MCF 10A (cell line): ENCODE data around the gene ACMSD. TPM values are rescaled to one million over a fixed set of nuclear protein-coding genes. Genes with fewer than 3 reads are reported as not detected.

Source experiments
- Bru-seq: library from RNA; stranded (reverse); fragments of 400-500 nt; gene quantifications from one replicate; lab custom pipeline; 2021; lab: Mats Ljungman, UMichigan
- BruChase-seq, 2 experiments: library from RNA; stranded (reverse); fragments of 400-500 nt; gene quantifications; one replicate each; lab custom pipeline; 2021; lab: Mats Ljungman, UMichigan
- BruUV-seq: library from RNA; stranded (reverse); fragments of 400-500 nt; replicated peaks from 2 replicates; lab custom pipeline; 2021; lab: Mats Ljungman, UMichigan
- CTCF ChIA-PET: fragments of 300-600 bp; sonication (Branson Sonifier 250); formaldehyde crosslinking; extraction: SDS; loops from one replicate; lab custom pipeline; 2021; ENCODE audit warnings: antibody characterized with exemption, inconsistent platforms; lab: Yijun Ruan, JAX
- POLR2A ChIA-PET: fragments of 300-600, 350-650 bp; sonication (Branson Sonifier 250); formaldehyde crosslinking; extraction: SDS; loops from one replicate; lab custom pipeline; 2020; ENCODE audit warnings: antibody characterized with exemption, inconsistent platforms; lab: Yijun Ruan, JAX
- DNase-seq: peaks from one replicate; pipeline ENCODE4 v3.0.0-alpha.2; 2018; ENCODE audit not compliant: unreplicated experiment
- H3K27ac Mint-ChIP-seq: one replicate; pipeline ENCODE4 v1.8.0; 2022; ENCODE audit warnings: mild to moderate bottlenecking, low read depth, mixed read lengths; ENCODE audit not compliant: unreplicated experiment
- H3K27me3 Mint-ChIP-seq: one replicate; pipeline ENCODE4 v1.8.0; 2022; ENCODE audit warnings: mixed read lengths; ENCODE audit not compliant: insufficient read depth, unreplicated experiment
- H3K36me3 Mint-ChIP-seq: one replicate; pipeline ENCODE4 v1.8.0; 2022; ENCODE audit warnings: mild to moderate bottlenecking, moderate library complexity, mixed read lengths; ENCODE audit not compliant: insufficient read depth, unreplicated experiment
- H3K4me1 Mint-ChIP-seq: one replicate; pipeline ENCODE4 v1.8.0; 2022; ENCODE audit warnings: mixed read lengths; ENCODE audit not compliant: insufficient read depth, unreplicated experiment
- H3K4me3 Mint-ChIP-seq: one replicate; pipeline ENCODE4 v1.8.0; 2022; ENCODE audit warnings: mild to moderate bottlenecking, moderate library complexity, mixed read lengths; ENCODE audit not compliant: unreplicated experiment
- H3K9me3 Mint-ChIP-seq: one replicate; pipeline ENCODE4 v1.8.0; 2022; ENCODE audit warnings: mixed read lengths; ENCODE audit not compliant: unreplicated experiment
- intact Hi-C: fragments of 100-400 bp; cut with micrococcal nuclease; formaldehyde crosslinking; loops from 2 replicates; pipeline ENCODE4 v1.14.1; 2022
- long read RNA-seq: library from polyadenylated mRNA; stranded (forward); transcript quantifications from one replicate; pipeline ENCODE4 v2.0.0, GENCODE V29; 2022
- total RNA-seq: library from RNA; stranded (reverse); gene quantifications from 2 replicates; pipeline ENCODE4 v1.2.3, GENCODE V29; 2022
- TF ChIP-seq, protein P1 (sequence below): fragments of 200-600 bp; IDR thresholded peaks from one replicate; pipeline ENCODE4 v1.8.0; 2022; ENCODE audit warnings: antibody characterized with exemption, mild to moderate bottlenecking; ENCODE audit not compliant: unreplicated experiment

The ACMSD gene
- not detected in 2 replicates for total RNA-seq
- not detected for Bru-seq, nascent RNA
- not detected for BruChase-seq, experiment 1, labeled RNA remaining after a 6-hour chase
- not detected for BruChase-seq, experiment 2, labeled RNA remaining after a 2-hour chase
- long read RNA-seq = 0 reads

DNA sequence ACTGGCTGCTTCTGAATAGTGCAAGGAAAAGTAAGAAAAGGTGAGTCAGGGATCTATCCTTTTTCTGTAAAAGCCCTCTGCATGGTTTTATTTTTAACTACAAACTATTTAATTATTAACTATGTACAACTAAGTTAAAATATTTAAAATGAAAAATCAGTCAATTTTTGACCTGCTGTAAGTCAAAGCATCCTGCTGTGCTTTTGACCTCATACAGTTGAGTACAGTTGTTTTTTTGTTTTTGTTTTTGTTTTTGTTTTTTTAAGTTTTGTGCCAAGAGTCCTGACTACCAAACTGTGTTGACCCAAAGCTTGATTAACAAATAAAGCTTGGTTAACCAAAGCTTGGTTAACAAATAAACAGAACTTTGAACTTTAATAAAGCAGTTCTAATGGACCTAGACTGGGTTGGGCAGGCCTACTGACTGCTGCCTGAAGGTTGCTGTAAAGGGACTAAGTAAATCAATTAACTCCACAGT lies at the start of gene ACMSD:
ACMSD (plus strand) TSS at position 474 of the 478 bp plus-strand sequence. CDS start 67 bp downstream, outside the sequence.
- H3K4me1 Mint-ChIP-seq = peaks cover 10% of the 10 kb centered on the region
- ChIA-PET POLR2A (no interaction called here), CTCF (interaction anchor here (0.6 kb wide), 1 partner anchor 959 kb away, joined by 3 read pairs; no protein-coding TSS in a partner anchor)
- intact Hi-C loops = no loop called here
- TF ChIP-seq, protein P1, sequence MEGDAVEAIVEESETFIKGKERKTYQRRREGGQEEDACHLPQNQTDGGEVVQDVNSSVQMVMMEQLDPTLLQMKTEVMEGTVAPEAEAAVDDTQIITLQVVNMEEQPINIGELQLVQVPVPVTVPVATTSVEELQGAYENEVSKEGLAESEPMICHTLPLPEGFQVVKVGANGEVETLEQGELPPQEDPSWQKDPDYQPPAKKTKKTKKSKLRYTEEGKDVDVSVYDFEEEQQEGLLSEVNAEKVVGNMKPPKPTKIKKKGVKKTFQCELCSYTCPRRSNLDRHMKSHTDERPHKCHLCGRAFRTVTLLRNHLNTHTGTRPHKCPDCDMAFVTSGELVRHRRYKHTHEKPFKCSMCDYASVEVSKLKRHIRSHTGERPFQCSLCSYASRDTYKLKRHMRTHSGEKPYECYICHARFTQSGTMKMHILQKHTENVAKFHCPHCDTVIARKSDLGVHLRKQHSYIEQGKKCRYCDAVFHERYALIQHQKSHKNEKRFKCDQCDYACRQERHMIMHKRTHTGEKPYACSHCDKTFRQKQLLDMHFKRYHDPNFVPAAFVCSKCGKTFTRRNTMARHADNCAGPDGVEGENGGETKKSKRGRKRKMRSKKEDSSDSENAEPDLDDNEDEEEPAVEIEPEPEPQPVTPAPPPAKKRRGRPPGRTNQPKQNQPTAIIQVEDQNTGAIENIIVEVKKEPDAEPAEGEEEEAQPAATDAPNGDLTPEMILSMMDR = no peak
- no TSS peak for BruUV-seq
- no peak within 1 kb of the TSS for H3K27ac Mint-ChIP-seq
- no peak for DNase-seq
- H3K4me3 Mint-ChIP-seq = no peak within 1 kb of the TSS
- H3K9me3 Mint-ChIP-seq = peaks cover 14% of the 10 kb centered on the region
- no peaks in the 10 kb centered on the region for H3K36me3 Mint-ChIP-seq
- no peaks in the 10 kb centered on the region for H3K27me3 Mint-ChIP-seq

DNA sequence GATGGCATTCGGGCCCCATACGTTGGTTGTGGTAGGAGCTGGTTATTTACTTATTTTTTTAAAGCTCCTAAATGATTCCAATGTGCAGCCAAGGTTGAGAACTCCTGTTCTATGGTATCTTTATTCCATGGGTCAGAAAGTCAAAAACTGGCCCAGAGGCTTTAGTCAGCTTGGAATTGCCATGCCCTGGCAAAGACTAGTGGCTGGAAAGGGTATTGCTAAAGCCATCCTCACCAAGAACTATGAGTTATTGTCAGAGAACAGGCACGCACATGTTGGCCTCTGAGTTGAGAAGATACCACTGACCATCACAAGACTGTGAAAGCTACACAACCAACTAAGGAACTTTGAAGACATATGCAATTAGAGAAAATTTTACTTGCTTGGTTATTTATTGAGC lies 47.9 kb upstream of the ACMSD start:
- Mint-ChIP-seq H3K27me3 (no peaks in the 10 kb centered on the region), H3K4me1 (no peaks in the 10 kb centered on the region), H3K9me3 (no peaks in the 10 kb centered on the region), H3K36me3 (no peaks in the 10 kb centered on the region), H3K27ac (no peak overlapping the region), H3K4me3 (no peak overlapping the region)
- TF ChIP-seq, protein P1 = no peak
- CTCF ChIA-PET = interaction anchor here (0.7 kb wide), 2 partner anchors 14 to 1733 kb away, joined by 3 to 4 read pairs; no protein-coding TSS in a partner anchor
- no peak for DNase-seq
- intact Hi-C loops = no loop called here
- no TSS peak for BruUV-seq
- POLR2A ChIA-PET = no interaction called here

DNA sequence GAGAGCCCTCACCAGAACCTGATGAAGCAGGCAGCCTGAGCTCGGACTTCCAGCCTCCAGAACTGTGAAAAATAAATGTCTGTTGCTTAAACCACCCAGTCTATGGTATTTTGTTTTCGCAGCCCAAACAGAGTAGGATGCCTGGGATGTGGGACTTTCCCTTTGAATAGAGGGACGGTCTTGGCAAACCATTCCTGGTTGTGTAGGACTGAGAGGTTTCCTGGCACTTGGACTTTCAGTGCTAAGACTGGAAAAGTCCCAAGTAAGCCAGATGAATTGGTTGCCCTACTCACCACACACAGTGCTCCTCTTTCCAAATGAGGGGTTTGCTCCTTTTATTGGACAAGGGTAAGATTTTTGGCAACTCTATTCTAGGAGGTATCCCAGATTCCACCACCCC lies 46.8 kb upstream of the ACMSD start:
- intact Hi-C loops = no loop called here
- H3K9me3 Mint-ChIP-seq = no peaks in the 10 kb centered on the region
- BruUV-seq = no TSS peak
- no peaks in the 10 kb centered on the region for H3K4me1 Mint-ChIP-seq
- H3K27me3 Mint-ChIP-seq = no peaks in the 10 kb centered on the region
- POLR2A ChIA-PET = no interaction called here
- TF ChIP-seq, protein P1 = no peak
- no peak for DNase-seq
- H3K36me3 Mint-ChIP-seq = no peaks in the 10 kb centered on the region
- no peak overlapping the region for H3K27ac Mint-ChIP-seq
- H3K4me3 Mint-ChIP-seq = no peak overlapping the region
- CTCF ChIA-PET = no interaction called here

DNA sequence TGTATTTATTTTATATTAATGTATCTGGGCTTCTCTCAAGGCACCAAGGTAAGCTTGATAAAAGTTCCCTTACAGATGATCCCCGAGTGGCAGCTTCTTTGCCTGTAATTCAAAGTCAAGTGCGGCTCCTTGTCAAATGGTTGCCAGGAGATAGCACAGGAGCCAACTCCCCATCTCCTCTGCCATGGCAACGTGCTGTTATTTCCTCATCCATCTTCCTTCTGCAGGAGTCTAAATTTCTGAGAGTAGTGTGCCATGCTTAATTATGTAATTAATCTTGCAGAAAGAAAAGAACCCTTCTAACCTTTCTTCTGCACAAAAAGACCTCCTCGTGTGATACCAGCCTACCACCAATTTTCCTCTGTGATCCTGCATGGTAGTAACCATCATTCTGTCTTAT lies 46.2 kb upstream of the ACMSD start:
- BruUV-seq = no TSS peak

More for the DNA sequence above, 46.2 kb upstream of the ACMSD start:
- no peak for DNase-seq
- no peak overlapping the region for H3K4me3 Mint-ChIP-seq
- H3K27me3 Mint-ChIP-seq = no peaks in the 10 kb centered on the region
- TF ChIP-seq, protein P1 = no peak
- H3K9me3 Mint-ChIP-seq = no peaks in the 10 kb centered on the region
- intact Hi-C loops = no loop called here
- POLR2A ChIA-PET = no interaction called here
- CTCF ChIA-PET = interaction anchor here (0.6 kb wide), 1 partner anchor 8 kb away, joined by 4 read pairs; no protein-coding TSS in a partner anchor
- H3K27ac Mint-ChIP-seq = no peak overlapping the region
- no peaks in the 10 kb centered on the region for H3K4me1 Mint-ChIP-seq
- H3K36me3 Mint-ChIP-seq = no peaks in the 10 kb centered on the region
